GM12801 (cell line): ENCODE measurements around the gene PLK2.

Experiments
- TF ChIP-seq, protein P1 (sequence below): IDR thresholded peaks from one replicate; pipeline ENCODE4 v1.5.1; 2011; ENCODE audit warnings: control low read depth; ENCODE audit not compliant: insufficient read length; ENCODE audit errors: extremely low read depth

Gene PLK2

DNA sequence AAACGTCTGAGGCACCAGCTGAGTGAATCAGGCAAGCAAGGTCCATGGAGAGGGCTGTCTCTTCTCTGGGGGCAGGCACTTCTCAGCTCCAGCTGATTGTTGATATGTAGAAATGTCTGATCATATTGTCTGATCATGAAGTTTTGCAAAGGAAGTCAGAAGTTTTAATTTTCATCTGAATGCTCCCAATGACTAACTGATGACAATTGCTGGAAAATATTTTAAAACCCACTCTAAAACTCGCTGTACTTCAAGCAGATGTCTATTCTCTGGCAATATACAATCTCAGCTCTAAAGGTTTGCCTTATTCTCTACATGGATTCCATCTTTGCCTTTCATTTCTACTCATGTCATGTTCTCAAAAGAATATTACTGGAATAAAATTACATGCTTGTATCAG, 12.7 kb downstream of the PLK2 start:
- TF ChIP-seq, protein P1, sequence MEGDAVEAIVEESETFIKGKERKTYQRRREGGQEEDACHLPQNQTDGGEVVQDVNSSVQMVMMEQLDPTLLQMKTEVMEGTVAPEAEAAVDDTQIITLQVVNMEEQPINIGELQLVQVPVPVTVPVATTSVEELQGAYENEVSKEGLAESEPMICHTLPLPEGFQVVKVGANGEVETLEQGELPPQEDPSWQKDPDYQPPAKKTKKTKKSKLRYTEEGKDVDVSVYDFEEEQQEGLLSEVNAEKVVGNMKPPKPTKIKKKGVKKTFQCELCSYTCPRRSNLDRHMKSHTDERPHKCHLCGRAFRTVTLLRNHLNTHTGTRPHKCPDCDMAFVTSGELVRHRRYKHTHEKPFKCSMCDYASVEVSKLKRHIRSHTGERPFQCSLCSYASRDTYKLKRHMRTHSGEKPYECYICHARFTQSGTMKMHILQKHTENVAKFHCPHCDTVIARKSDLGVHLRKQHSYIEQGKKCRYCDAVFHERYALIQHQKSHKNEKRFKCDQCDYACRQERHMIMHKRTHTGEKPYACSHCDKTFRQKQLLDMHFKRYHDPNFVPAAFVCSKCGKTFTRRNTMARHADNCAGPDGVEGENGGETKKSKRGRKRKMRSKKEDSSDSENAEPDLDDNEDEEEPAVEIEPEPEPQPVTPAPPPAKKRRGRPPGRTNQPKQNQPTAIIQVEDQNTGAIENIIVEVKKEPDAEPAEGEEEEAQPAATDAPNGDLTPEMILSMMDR = no peak

DNA sequence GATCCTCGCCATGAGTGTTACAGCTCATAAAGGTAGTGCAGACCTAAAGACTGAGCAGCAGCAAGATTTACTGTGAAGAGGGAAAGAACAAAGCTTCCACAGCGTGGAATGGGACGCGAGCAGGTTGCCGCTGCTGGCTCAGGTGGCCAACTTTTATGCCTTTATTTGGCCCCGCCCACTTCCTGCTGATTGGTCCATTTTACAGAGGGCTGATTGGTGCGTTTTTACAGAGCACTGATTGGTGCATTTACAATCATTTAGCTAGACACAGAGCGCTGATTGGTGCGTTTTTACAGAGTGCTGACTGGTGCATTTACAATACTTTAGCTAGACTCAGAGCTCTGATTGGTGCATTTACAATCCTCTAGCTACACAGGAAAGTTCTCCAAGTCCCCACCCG, 13.9 kb downstream of the PLK2 start:
- TF ChIP-seq, protein P1 = no peak

DNA sequence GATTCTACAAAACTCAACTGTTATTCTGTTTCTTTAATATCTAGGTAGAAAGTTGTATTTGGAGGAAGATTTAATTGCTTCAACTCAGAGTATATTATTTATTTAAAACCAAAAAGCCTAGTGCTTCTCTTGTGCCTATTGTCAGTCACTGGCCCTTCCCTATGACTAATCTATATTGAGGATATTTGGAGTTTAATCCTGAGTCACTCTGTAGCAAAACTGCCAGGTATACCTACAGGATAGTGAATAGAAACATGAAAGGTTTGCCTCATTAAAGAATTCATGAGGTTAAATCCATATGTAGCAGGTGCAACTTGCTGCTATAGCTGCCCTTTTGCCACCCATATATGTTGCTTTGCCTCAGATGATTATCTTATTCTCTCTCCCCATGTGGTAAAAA, 15.1 kb downstream of the PLK2 start:
- TF ChIP-seq, protein P1 = no peak

DNA sequence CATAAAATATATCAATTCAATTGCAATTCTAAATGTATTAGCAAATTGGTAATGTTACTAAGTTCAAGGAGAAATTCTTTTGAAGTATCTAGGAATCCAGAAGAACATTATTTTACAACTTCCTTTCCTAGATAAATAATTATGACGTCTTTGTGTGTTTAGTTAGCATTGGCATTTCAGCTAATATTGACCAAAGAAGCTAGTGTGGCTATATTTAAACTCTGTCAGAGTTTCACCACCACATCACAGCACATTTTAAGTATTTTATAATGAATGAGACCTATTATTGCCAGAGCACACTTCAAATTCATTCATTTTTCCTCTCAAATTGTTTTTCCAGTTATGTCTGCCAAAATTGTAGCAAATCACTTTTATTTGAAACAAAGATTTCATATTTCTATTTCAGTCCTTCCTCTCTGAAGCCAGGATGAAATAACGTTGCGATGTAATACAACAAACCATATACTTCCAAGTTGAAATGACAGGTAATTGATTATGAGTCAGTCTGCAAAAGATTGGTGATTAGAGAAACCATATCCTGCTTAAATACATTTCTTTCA, 18.9 kb downstream of the PLK2 start:
- TF ChIP-seq, protein P1 = no peak

DNA sequence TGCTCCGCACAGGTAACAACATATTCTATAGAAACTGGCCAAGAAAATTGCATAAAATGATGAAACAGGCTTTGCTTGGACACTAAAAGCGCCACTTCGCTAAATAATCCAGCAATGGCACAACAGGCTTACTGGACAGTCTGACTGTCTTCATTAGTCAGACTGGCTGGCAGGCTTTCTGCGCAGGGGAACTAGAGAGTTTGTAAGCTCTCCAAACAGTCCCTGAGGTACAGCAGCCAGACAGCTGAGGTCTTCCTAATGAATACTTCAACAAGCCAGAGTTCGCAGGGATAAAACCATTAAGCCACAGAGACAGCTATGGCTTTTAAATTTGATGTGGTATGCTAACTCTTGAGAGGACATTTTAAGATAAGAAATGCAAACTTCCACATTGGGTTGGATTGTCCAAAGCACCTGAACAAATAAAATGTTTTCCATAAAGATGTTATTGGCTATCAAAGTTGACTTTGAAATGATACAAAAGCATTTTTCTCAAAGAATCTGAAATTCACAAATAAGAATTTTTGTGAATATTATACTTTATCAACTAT, 20.7 kb downstream of the PLK2 start:
- TF ChIP-seq, protein P1 = no peak

DNA sequence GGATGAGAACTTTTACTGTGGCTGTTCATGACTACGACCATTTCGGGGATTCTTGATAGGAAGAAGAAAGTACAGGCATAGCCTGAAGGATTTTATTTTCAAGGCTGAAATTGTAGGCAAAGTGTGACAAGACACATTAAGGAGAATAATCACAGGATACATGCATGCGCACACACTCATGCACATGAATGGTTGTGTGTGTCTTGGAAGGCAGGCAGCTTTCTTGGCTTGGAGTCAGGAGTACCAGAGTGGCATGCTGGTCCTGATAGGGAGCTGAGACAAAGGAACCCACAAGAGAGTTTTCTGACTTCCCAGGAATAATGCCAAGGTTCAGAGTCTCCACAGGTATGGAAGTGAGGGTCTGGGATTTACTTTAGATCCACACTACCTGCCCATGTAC, 22.2 kb downstream of the PLK2 start:
- TF ChIP-seq, protein P1 = no peak

DNA sequence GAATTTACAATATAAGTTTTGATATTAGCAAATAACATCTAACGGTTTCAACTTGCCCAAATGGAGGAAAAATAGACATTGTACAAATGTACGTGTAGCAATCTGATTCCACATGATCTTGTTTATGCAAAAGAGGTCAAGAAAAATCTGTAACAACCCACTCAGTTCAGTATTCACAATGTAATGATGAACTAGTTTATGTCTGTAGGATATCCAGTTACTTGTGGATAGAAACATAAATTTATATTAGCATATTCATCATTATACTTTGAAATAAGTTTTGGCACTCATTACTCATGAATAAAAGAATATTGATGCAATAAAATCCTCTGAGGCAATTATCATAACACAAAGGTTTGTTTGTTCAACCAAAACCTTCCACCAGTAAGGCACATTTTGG, 28.1 kb downstream of the PLK2 start:
- TF ChIP-seq, protein P1 = no peak

DNA sequence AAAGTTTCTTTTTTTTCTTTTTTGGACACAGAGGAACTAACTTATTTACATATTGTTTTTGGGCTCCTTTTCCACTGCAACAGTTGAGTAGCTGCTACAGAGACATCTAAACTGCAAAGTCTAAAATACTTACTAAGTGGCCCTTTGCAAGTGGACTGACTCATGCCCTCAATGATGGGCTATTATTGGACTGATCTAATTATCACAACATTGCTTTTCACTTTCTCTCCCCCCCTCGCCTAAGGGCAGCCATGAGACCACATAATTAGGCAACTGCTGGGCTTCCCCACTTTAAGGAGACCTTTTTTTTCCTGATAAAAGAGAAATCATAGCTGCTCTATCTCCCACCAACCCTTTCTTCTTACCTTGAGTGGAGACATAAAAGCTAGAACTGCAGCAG, 47.0 kb downstream of the PLK2 start:
- TF ChIP-seq, protein P1 = no peak
